GM19452 (cell line): ENCODE measurements around the gene TPGS2.
"Not testable (repeated sequence)": the region's sequence is repeated elsewhere in the genome, so short reads cannot be mapped to it uniquely, and the experiment has no call there.

Experiments
- ATAC-seq: cut with Tn5 transposase; IDR thresholded peaks from one replicate; pipeline ENCODE4 v1.9.1; 2021; ENCODE audit not compliant: unreplicated experiment

TPGS2 gene

GRCh38 chr18:36825526-36825925, 3.3 kb downstream of the TPGS2 start:
- ATAC-seq = no peak

DNA sequence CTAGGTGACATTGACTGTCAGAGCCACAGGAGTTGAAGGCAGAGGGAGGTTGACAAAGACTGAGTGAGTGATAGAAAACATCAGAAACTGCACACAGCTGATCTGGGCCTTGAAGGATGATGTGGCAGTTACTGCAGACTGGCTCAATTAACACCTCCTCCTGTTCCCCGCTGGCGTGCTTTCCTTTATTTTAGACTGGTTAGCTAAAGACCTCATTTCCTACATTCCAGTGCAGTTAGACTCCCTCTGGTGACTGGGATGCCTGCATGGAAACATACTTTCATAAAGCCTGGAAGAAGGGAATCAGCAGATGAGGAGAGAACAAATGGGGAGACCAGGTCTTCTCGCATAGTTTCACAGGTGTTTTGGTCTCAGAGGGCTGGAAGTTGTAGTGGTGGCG, 7.1 kb downstream of the TPGS2 start:
- no peak for ATAC-seq

- no peak for ATAC-seq
Observed at GRCh38 chr18:36819621-36820020, 9.2 kb downstream of the TPGS2 start.

- no peak for ATAC-seq
Observed at GRCh38 chr18:36818652-36819051, 10.2 kb downstream of the TPGS2 start.

- no peak for ATAC-seq
Observed at GRCh38 chr18:36817039-36817438, 11.8 kb downstream of the TPGS2 start.

DNA sequence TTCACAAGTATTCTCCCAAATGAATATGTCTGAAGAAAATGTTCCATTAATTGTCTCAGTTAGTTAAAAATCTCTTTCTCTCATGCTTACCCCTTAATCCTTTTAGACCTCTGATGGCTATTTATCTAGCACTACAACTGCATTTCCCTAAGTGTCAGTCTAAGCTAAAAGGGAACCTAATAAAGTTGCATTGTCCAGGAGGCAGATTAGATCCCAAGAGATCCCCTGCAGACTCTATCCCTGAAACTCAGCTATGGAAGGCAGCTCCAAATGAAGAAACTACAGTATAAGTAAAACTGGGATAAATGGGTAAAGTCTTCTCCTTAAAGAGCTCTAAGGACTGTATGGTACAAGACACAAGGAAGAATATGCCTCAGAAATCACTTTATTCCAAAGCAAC, 12.7 kb downstream of the TPGS2 start:
- ATAC-seq = not testable (repeated sequence)

DNA sequence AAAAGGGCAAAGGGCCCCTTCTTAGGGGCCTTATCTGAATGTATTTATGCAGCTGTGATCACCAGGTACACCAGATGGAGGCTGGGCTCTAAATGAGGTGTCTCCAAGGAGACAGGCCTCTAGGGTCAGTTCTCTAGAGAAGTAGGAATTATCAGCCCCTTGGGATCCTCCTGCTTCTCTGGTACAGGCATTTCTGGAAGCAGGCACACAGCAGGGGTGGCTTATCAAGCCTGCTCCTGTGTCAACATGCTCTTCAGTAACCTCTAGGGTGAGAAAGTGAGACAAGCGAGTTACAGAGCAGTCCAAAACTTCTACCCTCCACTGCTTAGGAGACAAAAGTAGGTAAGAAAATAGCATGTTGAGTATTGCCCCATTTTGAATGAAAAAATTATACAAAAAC, 13.8 kb downstream of the TPGS2 start:
- no peak for ATAC-seq

DNA sequence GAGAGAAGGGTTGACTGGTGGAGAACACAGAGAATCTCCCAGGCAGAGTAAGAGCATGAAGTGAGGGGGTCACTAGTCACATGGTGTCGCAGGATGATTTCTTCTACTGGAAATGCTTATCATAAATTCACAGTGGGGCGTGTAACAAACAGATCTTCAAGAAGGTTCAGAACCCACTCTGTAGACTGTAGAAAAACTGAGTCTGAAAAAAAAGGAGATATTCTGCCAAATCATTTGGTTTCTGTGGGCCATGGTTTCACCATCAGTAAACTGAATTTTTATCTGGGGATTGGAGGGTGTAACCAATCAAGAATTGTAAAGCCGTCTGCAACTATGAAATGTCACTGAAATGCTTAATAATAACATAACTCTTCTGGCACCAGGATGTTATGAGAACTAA, 15.0 kb downstream of the TPGS2 start:
- ATAC-seq = no peak

- no peak for ATAC-seq
Observed at GRCh38 chr18:36813101-36813775, 15.6 kb downstream of the TPGS2 start.

DNA sequence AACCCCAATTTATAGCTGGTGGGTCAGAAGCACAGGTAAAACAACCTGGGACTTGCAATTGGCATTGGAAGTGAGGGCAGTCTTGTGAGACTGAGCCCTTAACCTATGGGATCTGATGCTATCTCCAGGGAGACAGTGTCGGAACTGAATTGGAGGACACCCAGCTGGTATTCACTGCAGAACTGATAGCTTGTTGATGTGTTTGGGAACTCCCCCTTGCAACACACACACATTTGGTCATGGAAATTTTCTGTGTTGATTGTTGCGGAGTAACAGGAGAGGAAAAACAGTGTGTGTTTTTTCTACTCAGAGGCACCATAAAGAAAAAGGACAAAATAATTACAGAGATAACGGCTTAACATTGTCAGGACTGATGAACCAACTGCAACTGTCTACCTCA, 16.1 kb downstream of the TPGS2 start:
- no peak for ATAC-seq

GRCh38 chr18:36811955-36812354, 16.8 kb downstream of the TPGS2 start:
- no peak for ATAC-seq

DNA sequence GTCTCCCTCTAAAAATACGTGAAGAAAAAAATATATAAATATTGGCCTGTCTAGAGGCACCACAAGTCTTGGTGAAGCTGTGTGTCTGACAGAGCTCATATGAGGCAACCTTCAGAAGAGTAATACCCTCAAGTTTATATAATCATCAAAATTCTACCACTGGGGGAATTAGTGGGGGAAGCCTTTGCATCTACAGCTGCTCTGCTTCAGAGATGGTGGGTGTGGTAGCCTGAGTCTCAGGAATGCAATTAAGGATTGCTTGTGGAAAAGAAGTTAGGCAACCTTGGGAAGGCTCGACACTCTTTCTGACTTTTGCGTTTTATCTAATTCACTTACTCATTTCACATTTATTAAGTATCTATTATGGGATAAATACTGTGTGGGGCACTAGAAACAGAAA, 17.4 kb downstream of the TPGS2 start:
- no peak for ATAC-seq

GRCh38 chr18:36809590-36810381, 19.0 kb downstream of the TPGS2 start:
- ATAC-seq = peak; percentile 98

- ATAC-seq = no peak
Observed at GRCh38 chr18:36808681-36809080, 20.1 kb downstream of the TPGS2 start.

DNA sequence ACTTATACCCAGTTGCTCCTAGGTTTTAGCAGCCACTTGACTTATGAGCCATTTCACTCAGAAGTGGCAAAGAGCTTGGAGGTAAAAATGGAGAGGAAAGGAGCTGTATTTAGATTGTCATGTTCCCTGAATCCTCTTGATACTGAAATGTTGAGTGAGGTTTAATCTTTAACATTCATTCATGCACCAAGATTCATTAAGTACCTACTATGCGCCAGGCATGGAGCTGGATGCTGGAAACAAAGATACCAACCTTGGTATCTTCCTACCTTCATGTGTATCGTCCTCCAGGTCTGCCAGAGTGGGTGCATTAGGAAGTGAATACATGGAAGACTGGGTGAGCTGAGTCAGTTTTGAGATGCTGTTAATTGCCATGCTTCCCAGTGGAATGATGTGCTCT, 23.7 kb downstream of the TPGS2 start:
- no peak for ATAC-seq

GRCh38 chr18:36798738-36799473, 29.9 kb downstream of the TPGS2 start:
- ATAC-seq = no peak

DNA sequence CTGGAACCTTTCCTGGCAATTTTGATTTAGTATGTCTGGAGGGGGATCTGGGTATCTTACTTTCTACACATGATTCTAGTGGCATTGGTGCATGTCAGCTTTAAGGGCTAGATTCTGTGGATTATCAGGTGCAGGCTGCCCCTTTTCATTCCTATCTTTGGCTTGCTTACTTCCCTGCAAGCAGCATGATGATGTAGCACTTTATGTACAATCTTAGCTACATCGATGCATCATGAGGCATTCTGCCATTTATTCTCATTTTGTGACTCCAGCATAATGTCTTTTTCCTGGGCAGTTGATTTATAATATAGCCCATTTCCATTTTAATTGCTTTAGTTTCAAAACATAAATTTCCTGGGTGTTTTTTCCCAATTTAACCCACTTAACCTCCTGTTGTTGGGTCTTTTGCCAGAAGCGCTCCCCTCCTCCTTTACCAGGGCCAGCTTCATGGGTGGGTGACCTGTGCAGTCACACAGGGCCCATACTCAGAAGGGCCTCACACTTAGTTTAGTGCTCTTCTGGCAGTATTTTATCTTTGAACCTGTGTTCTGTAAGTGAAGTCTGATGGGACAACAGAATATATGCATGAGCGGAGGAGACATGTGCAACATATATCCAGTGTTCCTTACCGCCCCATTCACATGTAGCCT, 36.0 kb downstream of the TPGS2 start:
- no peak for ATAC-seq

GRCh38 chr18:36786686-36787085, 42.1 kb downstream of the TPGS2 start:
- no peak for ATAC-seq

DNA sequence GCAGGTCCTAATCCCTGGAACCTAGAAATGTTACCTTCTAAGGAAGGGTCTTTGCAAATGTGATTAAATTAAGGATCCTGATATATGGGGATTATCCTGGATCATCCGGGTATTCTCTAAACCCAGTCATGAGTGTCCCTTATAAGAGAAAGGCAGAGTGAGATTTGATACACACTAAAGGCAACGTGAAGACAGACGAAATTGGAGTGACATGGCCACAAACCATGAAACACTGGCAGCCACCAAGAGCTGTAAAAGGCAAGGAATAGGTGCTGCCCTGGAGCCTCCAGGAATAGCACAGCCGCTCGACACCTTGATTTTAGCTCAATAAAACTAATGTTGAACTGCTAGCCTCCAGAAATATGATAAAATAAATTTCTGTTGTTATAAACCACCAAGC, 45.0 kb downstream of the TPGS2 start:
- ATAC-seq = no peak

DNA sequence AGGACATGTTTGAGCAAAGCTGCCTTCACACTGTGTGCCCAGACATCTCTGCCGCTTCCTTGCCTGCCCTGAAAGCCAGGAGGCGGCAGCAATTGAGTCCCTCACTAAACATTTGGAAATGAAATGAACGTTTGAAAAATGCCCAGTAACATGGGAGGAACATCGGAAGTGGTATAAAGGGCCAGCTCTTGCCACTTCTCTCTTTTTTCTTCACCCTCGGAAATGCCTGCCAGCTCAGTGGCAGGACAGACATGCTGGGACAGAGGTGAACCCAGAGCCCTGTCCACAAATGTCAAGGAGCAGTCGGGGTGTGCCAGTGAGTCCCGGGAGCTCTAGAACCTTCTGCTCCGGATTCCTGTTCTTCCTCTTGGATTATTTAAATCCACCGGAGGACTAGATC, 46.1 kb downstream of the TPGS2 start:
- ATAC-seq = no peak

DNA sequence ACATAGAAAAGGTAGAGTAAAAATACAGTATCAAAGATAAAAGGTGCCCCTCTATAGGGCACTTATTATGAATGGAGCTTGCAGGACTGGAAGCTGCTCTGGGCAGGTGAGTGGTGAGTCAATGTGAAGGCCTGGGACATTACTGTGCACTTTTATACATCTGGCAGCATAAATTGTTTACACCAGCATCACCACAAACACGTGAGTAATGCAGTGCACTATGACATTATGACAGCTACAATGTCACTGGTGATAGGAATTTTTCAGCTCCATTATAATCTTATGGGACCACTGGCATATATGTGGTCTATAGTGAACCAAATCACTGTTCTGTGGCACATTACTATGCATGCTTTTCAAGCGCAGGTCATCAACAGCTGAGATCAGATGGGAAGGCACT, 48.1 kb downstream of the TPGS2 start:
- no peak for ATAC-seq
